SK-N-MC (cell line): ENCODE results near the gene MYO1D.
"Not testable (repeated sequence)": the region's sequence is repeated elsewhere in the genome, so short reads cannot be mapped to it uniquely, and the experiment has no call there.

Experiments
- DNase-seq: peaks from one replicate; pipeline ENCODE4 v3.0.0-alpha.2; 2011; ENCODE audit warnings: low read depth, low spot score
- H3K27ac ChIP-seq: fragments of 200-600 bp; sonication (generic); 2 replicates; pipeline ENCODE4 v1.5.1; 2016; ENCODE audit warnings: mixed run types
- H3K36me3 ChIP-seq: fragments of 200-600 bp; sonication (generic); 2 replicates; pipeline ENCODE4 v1.6.1; 2017; ENCODE audit warnings: antibody characterized with exemption, low read length, mixed read lengths; ENCODE audit not compliant: insufficient read depth
- H3K4me3 ChIP-seq: fragments of 200-600 bp; sonication (generic); 2 replicates; pipeline ENCODE4 v1.5.1; 2016
- H3K9ac ChIP-seq: fragments of 200-600 bp; sonication (generic); 2 replicates; pipeline ENCODE4 v1.8.0; 2017; ENCODE audit warnings: mixed run types, mixed read lengths; ENCODE audit not compliant: insufficient read length
- H3K9me3 ChIP-seq: fragments of 200-600 bp; sonication (generic); 2 replicates; pipeline ENCODE4 v1.6.1; 2017; ENCODE audit warnings: low read depth, mild to moderate bottlenecking, antibody characterized with exemption, low read length, moderate library complexity, mixed read lengths
- EZH2 ChIP-seq: fragments of 200-600 bp; sonication (generic); IDR thresholded peaks from one replicate; pipeline ENCODE4 v1.6.1; 2017; ENCODE audit warnings: antibody characterized with exemption
- FOXP2 ChIP-seq: optimal IDR thresholded peaks from 2 replicates; pipeline ENCODE3; 2011; ENCODE audit warnings: mild to moderate bottlenecking, moderate library complexity; ENCODE audit not compliant: insufficient read depth; ENCODE audit errors: extremely low read length, control extremely low read depth
- POLR2AphosphoS5 ChIP-seq: IDR thresholded peaks from 2 replicates; pipeline ENCODE4 v1.6.1; 2012; ENCODE audit warnings: mild to moderate bottlenecking, low read depth, low read length, borderline replicate concordance

Gene MYO1D

GRCh38 chr17:32528825-32529224 is 348.1 kb downstream of the MYO1D start:
- TF ChIP-seq POLR2AphosphoS5 = no peak
- no peak for TF ChIP-seq EZH2
- TF ChIP-seq FOXP2 = no peak
- no peak overlapping the region for H3K9ac ChIP-seq
- no peak overlapping the region for H3K4me3 ChIP-seq
- no peak for DNase-seq
- H3K27ac ChIP-seq = no peak overlapping the region
- no peaks in the 10 kb centered on the region for H3K9me3 ChIP-seq
- H3K36me3 ChIP-seq = no peaks in the 10 kb centered on the region

- no peak overlapping the region for H3K27ac ChIP-seq
- no peak for DNase-seq
- no peak overlapping the region for H3K9ac ChIP-seq
- no peaks in the 10 kb centered on the region for H3K36me3 ChIP-seq
- TF ChIP-seq POLR2AphosphoS5 (no peak), EZH2 (no peak), FOXP2 (no peak)
- H3K4me3 ChIP-seq = no peak overlapping the region
- no peaks in the 10 kb centered on the region for H3K9me3 ChIP-seq
These were observed 349.8 kb downstream of the MYO1D start for GRCh38 chr17:32527146-32527545.

- no peaks in the 10 kb centered on the region for H3K9me3 ChIP-seq
- no peak overlapping the region for H3K4me3 ChIP-seq
- TF ChIP-seq FOXP2 = no peak
- no peak for TF ChIP-seq EZH2
- no peak for TF ChIP-seq POLR2AphosphoS5
- no peaks in the 10 kb centered on the region for H3K36me3 ChIP-seq
- no peak overlapping the region for H3K27ac ChIP-seq
- no peak overlapping the region for H3K9ac ChIP-seq
- DNase-seq = no peak
These were observed 351.8 kb downstream of the MYO1D start for GRCh38 chr17:32525122-32525521.

- H3K4me3 ChIP-seq, H3K9ac ChIP-seq, H3K27ac ChIP-seq, H3K36me3 ChIP-seq, H3K9me3 ChIP-seq, DNase-seq: not testable (repeated sequence)
These were observed 352.4 kb downstream of the MYO1D start for GRCh38 chr17:32524553-32524880.

GRCh38 chr17:32523827-32524552 is 352.9 kb downstream of the MYO1D start:
- TF ChIP-seq POLR2AphosphoS5 (no peak), EZH2 (no peak), FOXP2 (no peak)
- no peak for DNase-seq
- H3K4me3 ChIP-seq = no peak overlapping the region
- no peak overlapping the region for H3K9ac ChIP-seq
- no peaks in the 10 kb centered on the region for H3K36me3 ChIP-seq
- no peak overlapping the region for H3K27ac ChIP-seq
- no peaks in the 10 kb centered on the region for H3K9me3 ChIP-seq

- no peaks in the 10 kb centered on the region for H3K9me3 ChIP-seq
- no peaks in the 10 kb centered on the region for H3K36me3 ChIP-seq
- H3K9ac ChIP-seq = no peak overlapping the region
- H3K4me3 ChIP-seq = no peak overlapping the region
- no peak for TF ChIP-seq EZH2
- no peak for TF ChIP-seq POLR2AphosphoS5
- TF ChIP-seq FOXP2 = no peak
- no peak for DNase-seq
- H3K27ac ChIP-seq = no peak overlapping the region
These were observed 353.8 kb downstream of the MYO1D start for GRCh38 chr17:32523017-32523680.

GRCh38 chr17:32520737-32521404 is 356.1 kb downstream of the MYO1D start:
- Histone ChIP-seq H3K4me3 (no peak overlapping the region), H3K9me3 (no peaks in the 10 kb centered on the region), H3K9ac (no peak overlapping the region), H3K36me3 (no peaks in the 10 kb centered on the region), H3K27ac (no peak overlapping the region; the same call in 1 of the 2 replicates)
- TF ChIP-seq EZH2 (no peak), POLR2AphosphoS5 (no peak), FOXP2 (no peak)
- no peak for DNase-seq

GRCh38 chr17:32520104-32520701 is 356.7 kb downstream of the MYO1D start:
- Histone ChIP-seq H3K9ac (peak overlapping the region; percentile 51), H3K4me3 (peak overlapping the region; percentile 76), H3K36me3 (no peaks in the 10 kb centered on the region), H3K9me3 (no peaks in the 10 kb centered on the region), H3K27ac (peak overlapping the region; percentile 78)
- no peak for DNase-seq
- TF ChIP-seq POLR2AphosphoS5 (no peak), EZH2 (no peak), FOXP2 (no peak)
